NCI-H146 (cell line): Measurements from ENCODE around the gene SUSD2.
A peak's percentile ranks its signal among the peaks of the same experiment; 100 is the strongest.
"Not testable (repeated sequence)": the region's sequence is repeated elsewhere in the genome, so short reads cannot be mapped to it uniquely, and the experiment has no call there.

Source experiments
- DNase-seq: peaks from one replicate; lab custom pipeline; 2025; lab: John Stamatoyannopoulos, UW

The SUSD2 gene

GRCh38 chr22:24181088-24181995, at the start of gene SUSD2:
Gene SUSD2, plus strand, starts transcription at chr22:24181487. Its CDS starts 33 bp downstream, at chr22:24181520.
- no peak for DNase-seq

GRCh38 chr22:24133187-24133965, 47.9 kb upstream of the SUSD2 start:
- no peak for DNase-seq

- DNase-seq, result no peak
Measured at GRCh38 chr22:24134090-24134846, 47.0 kb upstream of the SUSD2 start.

- not testable (repeated sequence) for DNase-seq
Measured at GRCh38 chr22:24136533-24136932, 44.8 kb upstream of the SUSD2 start.

- no peak for DNase-seq
Measured at GRCh38 chr22:24137595-24137994, 43.7 kb upstream of the SUSD2 start.

GRCh38 chr22:24138649-24139420, 42.5 kb upstream of the SUSD2 start:
- no peak for DNase-seq

- no peak for DNase-seq
Measured at GRCh38 chr22:24140357-24140756, 40.9 kb upstream of the SUSD2 start.

- no peak for DNase-seq
Measured at GRCh38 chr22:24141586-24141985, 39.7 kb upstream of the SUSD2 start.

- DNase-seq, result no peak
Measured at GRCh38 chr22:24142241-24142640, 39.0 kb upstream of the SUSD2 start.

- no peak for DNase-seq
Measured at GRCh38 chr22:24142831-24143230, 38.5 kb upstream of the SUSD2 start.

GRCh38 chr22:24144056-24144777, 37.1 kb upstream of the SUSD2 start:
- DNase-seq, result no peak

GRCh38 chr22:24144778-24145085, 36.6 kb upstream of the SUSD2 start:
- no peak for DNase-seq

GRCh38 chr22:24145446-24146193, 35.7 kb upstream of the SUSD2 start:
- DNase-seq, result no peak

- peak; percentile 69 for DNase-seq
Measured at GRCh38 chr22:24146194-24146616, 35.1 kb upstream of the SUSD2 start.

GRCh38 chr22:24146791-24147353, 34.4 kb upstream of the SUSD2 start:
- no peak for DNase-seq

- no peak for DNase-seq
Measured at GRCh38 chr22:24147666-24148065, 33.6 kb upstream of the SUSD2 start.

- no peak for DNase-seq
Measured at GRCh38 chr22:24148266-24149197, 32.8 kb upstream of the SUSD2 start.

- no peak for DNase-seq
Measured at GRCh38 chr22:24149198-24149590, 32.1 kb upstream of the SUSD2 start.

- DNase-seq, result no peak
Measured at GRCh38 chr22:24153353-24153752, 27.9 kb upstream of the SUSD2 start.
